ENCODE measurements around the gene GOLGA2.

The GOLGA2 gene

GRCh38 chr9:128275198-128276007, at the start of gene GOLGA2:
TSS of gene GOLGA2 (minus strand) at chr9:128276007. CDS start at chr9:128275976, 31 bp downstream.
- peak in 4 of 42 donors; percentile 8 to 39 (median 23) for DNase-seq
- intact Hi-C loops (cut with DNase I): loop anchor here (10.0 kb wide), 1 partner anchor 149 kb away; the partner anchor contains the start of gene CERCAM

GRCh38 chr9:128324401-128324800, 48.6 kb upstream of the GOLGA2 start:
- no peak for DNase-seq
- intact Hi-C loops (cut with DNase I): no loop called here

GRCh38 chr9:128323791-128324190, 48.0 kb upstream of the GOLGA2 start:
- no peak for DNase-seq
- intact Hi-C loops (cut with DNase I): no loop called here

GRCh38 chr9:128323212-128323730, 47.5 kb upstream of the GOLGA2 start:
- intact Hi-C loops (cut with DNase I): no loop called here
- no peak for DNase-seq

- peak; percentile 88 to 98 (median 95) for DNase-seq
- intact Hi-C loops (cut with DNase I): no loop called here
Observed at GRCh38 chr9:128322404-128323211, 46.8 kb upstream of the GOLGA2 start, which contains the start of the genes COQ4 and TRUB2. TSS of gene COQ4 (plus strand) at chr9:128322839. CDS start at chr9:128322859, 20 bp downstream. TSS of gene TRUB2 (minus strand) at chr9:128322447. CDS start at chr9:128322408, 39 bp downstream.

GRCh38 chr9:128321879-128322403, 46.1 kb upstream of the GOLGA2 start:
- no peak for DNase-seq
- intact Hi-C loops (cut with DNase I): no loop called here

GRCh38 chr9:128321343-128321742, 45.5 kb upstream of the GOLGA2 start:
- DNase-seq: no peak
- intact Hi-C loops (cut with DNase I): no loop called here

- intact Hi-C loops (cut with DNase I): no loop called here
- no peak for DNase-seq
Observed at GRCh38 chr9:128317629-128318028, 41.8 kb upstream of the GOLGA2 start.

GRCh38 chr9:128316421-128316820, 40.6 kb upstream of the GOLGA2 start:
- DNase-seq: peak; percentile 76 to 98 (median 93)

GRCh38 chr9:128314697-128315096, 38.9 kb upstream of the GOLGA2 start:
- intact Hi-C loops (cut with DNase I): no loop called here
- no peak for DNase-seq

More at GRCh38 chr9:128316421-128316820, 40.6 kb upstream of the GOLGA2 start:
- intact Hi-C loops (cut with DNase I): no loop called here

GRCh38 chr9:128310461-128310860, 34.7 kb upstream of the GOLGA2 start:
- intact Hi-C loops (cut with DNase I): no loop called here

GRCh38 chr9:128309551-128309950, 33.7 kb upstream of the GOLGA2 start:
- no peak for DNase-seq
- intact Hi-C loops (cut with DNase I): no loop called here

More at GRCh38 chr9:128310461-128310860, 34.7 kb upstream of the GOLGA2 start:
- peak in 3 of 42 donors; percentile 16 to 44 (median 35) for DNase-seq

- no peak for DNase-seq
- intact Hi-C loops (cut with DNase I): no loop called here
Observed at GRCh38 chr9:128304971-128305288, 29.1 kb upstream of the GOLGA2 start.

- intact Hi-C loops (cut with DNase I): no loop called here
- no peak for DNase-seq
Observed at GRCh38 chr9:128304136-128304970, 28.5 kb upstream of the GOLGA2 start.

- DNase-seq: peak in 2 of 42 donors; percentile 41 to 58
- intact Hi-C loops (cut with DNase I): loop anchor here (5.0 kb wide), 1 partner anchor 43 kb away; the partner anchor contains the start of gene SLC27A4
Observed at GRCh38 chr9:128298535-128299482, 23.0 kb upstream of the GOLGA2 start.

GRCh38 chr9:128297221-128297773, 21.5 kb upstream of the GOLGA2 start:
- intact Hi-C loops (cut with DNase I): loop anchor here (5.0 kb wide), 1 partner anchor 45 kb away; the partner anchor contains the start of gene SLC27A4
- DNase-seq: no peak

Measured in head of caudate nucleus (tissue), 42 donors.